ENCODE data around the gene NPAS1. TPM values are rescaled to one million over a fixed set of nuclear protein-coding genes. Genes with fewer than 3 reads are reported as not detected.

The NPAS1 gene
- total and polyA plus RNA-seq, 2 of the 8 experiments (the other 6 are each of a cell fraction or from before 2014, with no cell fraction given): 9.9 to 13.9 TPM

DNA sequence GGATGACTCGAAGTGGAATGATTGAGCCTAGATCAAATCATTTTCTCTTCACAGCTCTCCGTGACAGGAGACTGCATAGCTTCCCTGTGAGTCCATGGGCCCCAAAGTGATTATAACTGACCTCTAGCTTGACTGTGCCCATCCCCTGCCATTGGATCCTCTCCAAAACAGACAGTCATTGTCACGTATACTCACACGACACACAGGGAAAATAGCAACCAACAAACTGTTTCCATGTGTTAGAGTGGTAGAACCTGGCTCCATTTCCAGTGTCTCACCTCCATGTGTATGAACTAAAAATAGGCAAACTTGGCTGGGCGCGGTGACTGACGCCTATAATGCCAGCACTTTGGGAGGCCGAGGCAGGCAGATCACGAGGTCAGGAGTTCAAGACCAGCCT lies 48.8 kb upstream of the NPAS1 start:
- Histone ChIP-seq H3K27me3 (replicated peaks in 1 of 4; ENCODE audit: control insufficient read depth in 3 of 4, extremely low read depth in 1 of 4, insufficient read depth in 3 of 4, low read length in 3 of 4) (no peaks in the 10 kb centered on the region), H3K4me1 (replicated peaks in 1 of 4; ENCODE audit: control insufficient read depth in 3 of 4, insufficient read depth in 4 of 4, low read length in 3 of 4) (peaks cover 0 to 7% (median 4%) of the 10 kb centered on the region in 4 experiments; a peak in 5 of 7 replicates), H3K4me2 (ENCODE audit: insufficient read depth in 1 of 2, low read depth in 2 of 2, low read length in 2 of 2) (no peak overlapping the region), H3K23ac (ENCODE audit: insufficient read length) (no peak overlapping the region), H3K9me3 (ENCODE audit: insufficient read depth in 2 of 2, low read depth in 1 of 2, low read length in 1 of 2) (no peaks in the 10 kb centered on the region), H4K5ac (ENCODE audit: insufficient read length, low read depth, low read length) (no peak overlapping the region), H3K4ac (replicated peaks; ENCODE audit: insufficient read length, low read depth, low read length) (no peak overlapping the region), H3K79me1 (ENCODE audit: low read depth, low read length) (no peaks in the 10 kb centered on the region; the same call in 1 of the 2 replicates), H4K20me1 (replicated peaks in 1 of 2; ENCODE audit: control insufficient read depth in 1 of 2, insufficient read depth in 2 of 2, low read length in 2 of 2) (peaks cover 2 to 4% of the 10 kb centered on the region in 2 experiments), H2AK5ac (ENCODE audit: low read depth, low read length) (no peak overlapping the region), H3K9ac (replicated peaks in 1 of 4; ENCODE audit: extremely low read depth in 1 of 4, low read depth in 3 of 4, low read length in 3 of 4) (no peak overlapping the region), H3K36me3 (ENCODE audit: control insufficient read depth in 2 of 4, insufficient read depth in 4 of 4, low read length in 3 of 4) (peaks cover 0 to 3% (median 0%) of the 10 kb centered on the region in 4 experiments; a peak in 2 of 8 replicates), H3K18ac (ENCODE audit: extremely low read depth, low read length) (no peak overlapping the region), H3K56ac (replicated peaks; ENCODE audit: insufficient read length, low read depth, low read length) (no peak overlapping the region), H2BK120ac (replicated peaks; ENCODE audit: low read depth, low read length) (no peak overlapping the region), H2BK15ac (ENCODE audit: low read length) (no peak overlapping the region), H3K4me3 (ENCODE audit: extremely low read depth in 1 of 4, insufficient read depth in 2 of 4, low read depth in 3 of 4, low read length in 4 of 4) (no peak overlapping the region), H3K14ac (ENCODE audit: insufficient read length) (no peak overlapping the region), H2BK5ac (ENCODE audit: low read depth, low read length) (no peak overlapping the region), H2BK12ac (ENCODE audit: low read depth, low read length) (no peak overlapping the region), H2BK20ac (ENCODE audit: low read length) (no peak overlapping the region), H3K27ac (ENCODE audit: low read depth, low read length) (no peak overlapping the region), H3K23me2 (ENCODE audit: low read depth, low read length) (no peaks in the 10 kb centered on the region), H4K91ac (replicated peaks; ENCODE audit: insufficient read length, low read length) (no peak overlapping the region), H4K8ac (ENCODE audit: extremely low read depth, insufficient read depth, low read length) (no peak overlapping the region), H2AFZ (ENCODE audit: low read length) (no peak overlapping the region), H3K79me2 (ENCODE audit: control insufficient read depth in 1 of 2, insufficient read depth in 2 of 2, low read length in 2 of 2) (no peaks in the 10 kb centered on the region)
- no peak for DNase-seq (ENCODE audit: low read depth in 1 of 2, low spot score in 2 of 2)
- 98% methylated on average over 9 of the region's 9 CpGs; no CpG with 5 or more reads in 1 of the 2 experiments for WGBS, 2 experiments (ENCODE audit: extremely low coverage in 1 of 2, insufficient coverage in 1 of 2, insufficient read length in 1 of 2, insufficient replicate concordance in 2 of 2, low coverage in 1 of 2, low lambda C conversion rate in 2 of 2, missing lambda C conversion rate in 1 of 2)
- CTCF ChIA-PET (ENCODE audit: partially characterized antibody): interaction anchor here (2.7 kb wide), 1 partner anchor 21 kb away, joined by 16 read pairs; no protein-coding TSS in a partner anchor
- POLR2A ChIA-PET (ENCODE audit: partially characterized antibody): no interaction called here
- FAIRE-seq: no peak
- TF ChIP-seq CBX8 (IDR thresholded peaks at IDR 0.05; ENCODE audit: borderline replicate concordance, low read depth, low read length): no peak
- no peak for TF ChIP-seq GTF2F1 (IDR thresholded peaks at IDR 0.05; ENCODE audit: borderline replicate concordance, low read depth, low read length)
